Measurements from ENCODE around the gene ACTMAP.

DNA sequence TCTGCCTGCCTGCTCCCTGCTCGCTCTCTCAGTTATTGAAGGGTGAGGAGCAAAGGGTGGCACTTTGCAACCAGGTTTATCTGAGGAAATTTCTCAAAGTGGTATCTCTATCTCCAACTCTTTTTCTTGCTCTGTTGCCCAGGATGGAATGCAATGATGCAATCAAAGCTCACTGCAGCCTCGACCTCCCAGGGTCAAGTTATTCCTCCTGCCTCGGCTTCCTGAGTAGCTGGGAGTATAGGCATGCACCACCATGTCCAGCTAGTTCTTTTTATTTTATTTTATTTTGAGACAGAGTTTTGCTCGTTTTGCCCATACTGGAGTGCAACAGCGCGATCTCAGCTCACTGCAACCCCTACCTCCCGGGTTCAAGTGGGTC is 4.9 kb downstream of the ACTMAP start:
- no peak for TF ChIP-seq MYC (CRISPR knock-in tag; IDR thresholded peaks at IDR 0.05; ENCODE audit: borderline replicate concordance)
- TF ChIP-seq HOXA7 (CRISPR knock-in tag; IDR thresholded peaks at IDR 0.05), result no peak
- no peak for TF ChIP-seq JUNB (CRISPR knock-in tag; IDR thresholded peaks at IDR 0.05; ENCODE audit: borderline replicate concordance)
- no peak for TF ChIP-seq SALL1 (CRISPR knock-in tag; IDR thresholded peaks at IDR 0.05)
- TF ChIP-seq ZNF317 (CRISPR knock-in tag; IDR thresholded peaks at IDR 0.05), result no peak
- no peak for TF ChIP-seq CTCF (CRISPR knock-in tag; IDR thresholded peaks at IDR 0.05)
- TF ChIP-seq EP300 (IDR thresholded peaks at IDR 0.05; ENCODE audit: low read depth in 2 of 2, low read length in 2 of 2), result no peak
- no peak for TF ChIP-seq EP300 (CRISPR knock-in tag; IDR thresholded peaks at IDR 0.05; ENCODE audit: borderline replicate concordance)
- TF ChIP-seq SMAD9 (CRISPR knock-in tag; IDR thresholded peaks at IDR 0.05), result no peak
- no peak for TF ChIP-seq IRF1 (CRISPR knock-in tag; IDR thresholded peaks at IDR 0.05; ENCODE audit: low read depth)
- TF ChIP-seq POLR2A (IDR thresholded peaks at IDR 0.05; ENCODE audit: insufficient read depth in 1 of 2, low read depth in 2 of 2, low read length in 2 of 2), result no peak
- TF ChIP-seq CC2D1A (CRISPR knock-in tag; IDR thresholded peaks at IDR 0.05), result no peak
- TF ChIP-seq FOXM1 (CRISPR knock-in tag; IDR thresholded peaks at IDR 0.05), result no peak
- no peak for TF ChIP-seq ZKSCAN1 (IDR thresholded peaks at IDR 0.05; ENCODE audit: low read length)
